B cell (primary cell): ENCODE results near the gene FKBP1B.

Source experiments
- CTCF ChIP-seq: fragments of 200-600 bp; IDR thresholded peaks from one replicate; pipeline ENCODE4 v1.8.0; 2022; ENCODE audit warnings: antibody characterized with exemption, mild to moderate bottlenecking
- EZH2 ChIP-seq: IDR thresholded peaks from 2 replicates; pipeline ENCODE4 v1.6.1; 2012; ENCODE audit warnings: borderline replicate concordance, low read depth, mild to moderate bottlenecking, moderate library complexity, low read length; ENCODE audit not compliant: insufficient read depth, poor library complexity, severe bottlenecking

DNA sequence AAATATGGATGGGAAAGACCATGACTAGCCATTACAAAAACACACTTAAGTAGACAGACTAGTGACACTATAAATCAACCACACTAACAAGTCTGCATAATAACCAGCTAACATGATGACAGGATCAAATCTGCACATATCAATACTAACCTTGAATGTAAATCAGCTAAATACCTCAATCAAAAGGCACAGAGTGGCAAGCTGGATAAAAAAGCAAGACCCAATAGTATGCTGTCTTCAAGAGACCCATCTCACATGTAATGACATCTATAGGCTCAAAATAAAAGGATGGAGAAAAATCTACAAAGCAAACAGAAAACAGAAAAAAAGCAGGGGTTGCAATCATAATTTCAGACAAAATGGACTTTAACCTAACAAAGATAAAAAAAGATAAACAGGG lies 57.2 kb downstream of the FKBP1B start:
- TF ChIP-seq EZH2, result no peak
- no peak for TF ChIP-seq CTCF
